ENCODE results near the gene SNX3. TPM values are rescaled to one million over a fixed set of nuclear protein-coding genes. Genes with fewer than 3 reads are reported as not detected.

SNX3 gene
- total and polyA plus RNA-seq, 2 donors from 2014 or later: 143 to 236 TPM

GRCh38 chr6:108211671-108212070, 49.2 kb downstream of the SNX3 start:
- H3K9me3 ChIP-seq (ENCODE audit: control insufficient read depth in 2 of 3, insufficient read depth in 1 of 3, low read length in 3 of 3): no peaks in the 10 kb centered on the region
- intact Hi-C loops (cut with DNase I): no loop called here

GRCh38 chr6:108210556-108210955, 50.3 kb downstream of the SNX3 start:
- Histone ChIP-seq H3K4me1 (ENCODE audit: control insufficient read depth in 2 of 3, insufficient read depth in 2 of 3, low read depth in 1 of 3, low read length in 3 of 3) (no peaks in the 10 kb centered on the region), H3K36me3 (ENCODE audit: control insufficient read depth in 2 of 3, insufficient read depth in 3 of 3, low read length in 3 of 3) (no peaks in the 10 kb centered on the region), H3K4me3 (ENCODE audit: low read length in 3 of 3) (no peak overlapping the region), H3K27me3 (ENCODE audit: control insufficient read depth, insufficient read depth, low read length) (no peaks in the 10 kb centered on the region), H3K27ac (ENCODE audit: low read depth in 2 of 2, low read length in 2 of 2) (no peak overlapping the region), H3K9ac (ENCODE audit: low read length in 3 of 3) (no peak overlapping the region), H3K9me3 (ENCODE audit: control insufficient read depth in 2 of 3, insufficient read depth in 1 of 3, low read length in 3 of 3) (no peaks in the 10 kb centered on the region)
- FAIRE-seq (no peak), DNase-seq (no peak)
- intact Hi-C loops (cut with DNase I): no loop called here
- TF ChIP-seq CTCF (IDR thresholded peaks at IDR 0.05; ENCODE audit: borderline replicate concordance, extremely low read depth, insufficient read depth): no peak

More at GRCh38 chr6:108211671-108212070, 49.2 kb downstream of the SNX3 start:
- no peaks in the 10 kb centered on the region for H3K4me1 ChIP-seq (ENCODE audit: control insufficient read depth in 2 of 3, insufficient read depth in 2 of 3, low read depth in 1 of 3, low read length in 3 of 3)
- DNase-seq (no peak), FAIRE-seq (no peak)
- no peak for TF ChIP-seq CTCF (IDR thresholded peaks at IDR 0.05; ENCODE audit: borderline replicate concordance, extremely low read depth, insufficient read depth)
- H3K36me3 ChIP-seq (ENCODE audit: control insufficient read depth in 2 of 3, insufficient read depth in 3 of 3, low read length in 3 of 3): no peaks in the 10 kb centered on the region
- no peak overlapping the region for H3K27ac ChIP-seq (ENCODE audit: low read depth in 2 of 2, low read length in 2 of 2)
- no peak overlapping the region for H3K9ac ChIP-seq (ENCODE audit: low read length in 3 of 3)
- H3K4me3 ChIP-seq (ENCODE audit: low read length in 3 of 3): no peak overlapping the region
- H3K27me3 ChIP-seq (ENCODE audit: control insufficient read depth, insufficient read depth, low read length): no peaks in the 10 kb centered on the region

- no peak overlapping the region for H3K4me3 ChIP-seq (ENCODE audit: low read length in 3 of 3)
- H3K27me3 ChIP-seq (ENCODE audit: control insufficient read depth, insufficient read depth, low read length): no peaks in the 10 kb centered on the region
- DNase-seq: no peak
- no peaks in the 10 kb centered on the region for H3K4me1 ChIP-seq (ENCODE audit: control insufficient read depth in 2 of 3, insufficient read depth in 2 of 3, low read depth in 1 of 3, low read length in 3 of 3)
- no peak overlapping the region for H3K27ac ChIP-seq (ENCODE audit: low read depth in 2 of 2, low read length in 2 of 2)
- TF ChIP-seq CTCF (IDR thresholded peaks at IDR 0.05; ENCODE audit: borderline replicate concordance, extremely low read depth, insufficient read depth): no peak
- no peak overlapping the region for H3K9ac ChIP-seq (ENCODE audit: low read length in 3 of 3)
- no peaks in the 10 kb centered on the region for H3K36me3 ChIP-seq (ENCODE audit: control insufficient read depth in 2 of 3, insufficient read depth in 3 of 3, low read length in 3 of 3)
- intact Hi-C loops (cut with DNase I): no loop called here
- no peaks in the 10 kb centered on the region for H3K9me3 ChIP-seq (ENCODE audit: control insufficient read depth in 2 of 3, insufficient read depth in 1 of 3, low read length in 3 of 3)
- FAIRE-seq: no peak
These were observed 51.1 kb downstream of the SNX3 start for GRCh38 chr6:108209738-108210137.

- no peak for TF ChIP-seq CTCF (IDR thresholded peaks at IDR 0.05; ENCODE audit: borderline replicate concordance, extremely low read depth, insufficient read depth)
- Histone ChIP-seq H3K27ac (ENCODE audit: low read depth in 2 of 2, low read length in 2 of 2) (no peak overlapping the region), H3K27me3 (ENCODE audit: control insufficient read depth, insufficient read depth, low read length) (no peaks in the 10 kb centered on the region), H3K36me3 (ENCODE audit: control insufficient read depth in 2 of 3, insufficient read depth in 3 of 3, low read length in 3 of 3) (peaks cover 0 to 3% (median 0%) of the 10 kb centered on the region in 3 donors), H3K4me3 (ENCODE audit: low read length in 3 of 3) (no peak overlapping the region), H3K9ac (ENCODE audit: low read length in 3 of 3) (no peak overlapping the region), H3K9me3 (ENCODE audit: control insufficient read depth in 2 of 3, insufficient read depth in 1 of 3, low read length in 3 of 3) (no peaks in the 10 kb centered on the region), H3K4me1 (ENCODE audit: control insufficient read depth in 2 of 3, insufficient read depth in 2 of 3, low read depth in 1 of 3, low read length in 3 of 3) (no peaks in the 10 kb centered on the region)
- intact Hi-C loops (cut with DNase I): no loop called here
- DNase-seq (no peak), FAIRE-seq (no peak)
These were observed 53.8 kb downstream of the SNX3 start for GRCh38 chr6:108207013-108207412.

Measured in kidney (tissue), 14 donors.